ENCODE data around the gene RNF44.

RNF44 gene

GRCh38 chr5:176579323-176579722 is 42.1 kb upstream of the RNF44 start:
- no peak overlapping the region for H3K4me2 ChIP-seq (ENCODE audit: low read depth, low read length)
- no peak overlapping the region for H2AFZ ChIP-seq (ENCODE audit: low read length)
- TF ChIP-seq EZH2phosphoT487 (IDR thresholded peaks at IDR 0.05; ENCODE audit: low read length) (no peak), CTCF (IDR thresholded peaks at IDR 0.05; ENCODE audit: low read length) (no peak), EZH2 (optimal IDR thresholded peaks at IDR 0.05; ENCODE audit: low read depth, low read length) (no peak)
- H3K27me3 ChIP-seq (replicated peaks; ENCODE audit: insufficient read depth, low read length), result no peaks in the 10 kb centered on the region
- no peaks in the 10 kb centered on the region for H3K9me2 ChIP-seq (replicated peaks; ENCODE audit: insufficient read depth, low read length)
- H3K4me3 ChIP-seq (ENCODE audit: low read length), result no peak overlapping the region
- H3K9me3 ChIP-seq (replicated peaks; ENCODE audit: insufficient read depth, low read length), result no peaks in the 10 kb centered on the region
- no peaks in the 10 kb centered on the region for H3F3A ChIP-seq (ENCODE audit: insufficient read depth, low read length)
- H3K9ac ChIP-seq (ENCODE audit: low read length), result no peak overlapping the region
- no peak for DNase-seq
- no peaks in the 10 kb centered on the region for H3K36me3 ChIP-seq (replicated peaks; ENCODE audit: insufficient read depth, low read length)
- no peak overlapping the region for H3K27ac ChIP-seq (ENCODE audit: low read length)
- no peaks in the 10 kb centered on the region for H3K79me2 ChIP-seq (ENCODE audit: low read length)
- H4K20me1 ChIP-seq (ENCODE audit: insufficient read depth, low read length), result no peaks in the 10 kb centered on the region
- H3K4me1 ChIP-seq (ENCODE audit: low read length), result no peaks in the 10 kb centered on the region

GRCh38 chr5:176578391-176578808 is 41.2 kb upstream of the RNF44 start:
- DNase-seq, result peak; percentile 39
- H3K9me3 ChIP-seq (replicated peaks; ENCODE audit: insufficient read depth, low read length), result no peaks in the 10 kb centered on the region

GRCh38 chr5:176577312-176578176 is 40.3 kb upstream of the RNF44 start:
- no peak for DNase-seq
- H4K20me1 ChIP-seq (ENCODE audit: insufficient read depth, low read length), result no peaks in the 10 kb centered on the region
- no peaks in the 10 kb centered on the region for H3K9me2 ChIP-seq (replicated peaks; ENCODE audit: insufficient read depth, low read length)
- H3K4me2 ChIP-seq (ENCODE audit: low read depth, low read length), result no peak overlapping the region
- H3K4me1 ChIP-seq (ENCODE audit: low read length), result no peaks in the 10 kb centered on the region
- 0 out of 2 replicates have a peak overlapping the region, but pooled peaks have one; percentile 42 for H2AFZ ChIP-seq (ENCODE audit: low read length)
- no peaks in the 10 kb centered on the region for H3K79me2 ChIP-seq (ENCODE audit: low read length)
- no peak overlapping the region for H3K9ac ChIP-seq (ENCODE audit: low read length)
- no peak overlapping the region for H3K4me3 ChIP-seq (ENCODE audit: low read length)
- H3K9me3 ChIP-seq (replicated peaks; ENCODE audit: insufficient read depth, low read length), result no peaks in the 10 kb centered on the region
- no peak overlapping the region for H3K27ac ChIP-seq (ENCODE audit: low read length)
- TF ChIP-seq CTCF (IDR thresholded peaks at IDR 0.05; ENCODE audit: low read length), result no peak
- no peak for TF ChIP-seq EZH2phosphoT487 (IDR thresholded peaks at IDR 0.05; ENCODE audit: low read length)
- TF ChIP-seq EZH2 (optimal IDR thresholded peaks at IDR 0.05; ENCODE audit: low read depth, low read length), result no peak
- no peaks in the 10 kb centered on the region for H3K36me3 ChIP-seq (replicated peaks; ENCODE audit: insufficient read depth, low read length)
- H3F3A ChIP-seq (ENCODE audit: insufficient read depth, low read length), result no peaks in the 10 kb centered on the region
- no peaks in the 10 kb centered on the region for H3K27me3 ChIP-seq (replicated peaks; ENCODE audit: insufficient read depth, low read length)

More at GRCh38 chr5:176578391-176578808, 41.2 kb upstream of the RNF44 start:
- no peak overlapping the region for H3K9ac ChIP-seq (ENCODE audit: low read length)
- no peaks in the 10 kb centered on the region for H3K4me1 ChIP-seq (ENCODE audit: low read length)
- 0 out of 2 replicates have a peak overlapping the region, but pooled peaks have one; percentile 42 for H2AFZ ChIP-seq (ENCODE audit: low read length)
- no peaks in the 10 kb centered on the region for H3K36me3 ChIP-seq (replicated peaks; ENCODE audit: insufficient read depth, low read length)
- TF ChIP-seq CTCF (IDR thresholded peaks at IDR 0.05; ENCODE audit: low read length) (peak; percentile 50), EZH2phosphoT487 (IDR thresholded peaks at IDR 0.05; ENCODE audit: low read length) (no peak)
- H3F3A ChIP-seq (ENCODE audit: insufficient read depth, low read length), result no peaks in the 10 kb centered on the region
- H3K79me2 ChIP-seq (ENCODE audit: low read length), result no peaks in the 10 kb centered on the region
- no peak overlapping the region for H3K27ac ChIP-seq (ENCODE audit: low read length)
- no peak overlapping the region for H3K4me2 ChIP-seq (ENCODE audit: low read depth, low read length)
- no peaks in the 10 kb centered on the region for H3K27me3 ChIP-seq (replicated peaks; ENCODE audit: insufficient read depth, low read length)
- no peaks in the 10 kb centered on the region for H3K9me2 ChIP-seq (replicated peaks; ENCODE audit: insufficient read depth, low read length)
- H4K20me1 ChIP-seq (ENCODE audit: insufficient read depth, low read length), result no peaks in the 10 kb centered on the region
- H3K4me3 ChIP-seq (ENCODE audit: low read length), result no peak overlapping the region

Data from MM.1S (cell line).